GM18499 (cell line): ENCODE measurements around the gene ILF3.

ENCODE experiments used
- ATAC-seq: cut with Tn5 transposase; IDR thresholded peaks from one replicate; pipeline ENCODE4 v1.9.1; 2021; ENCODE audit warnings: moderate number of reproducible peaks; ENCODE audit not compliant: insufficient read depth, unreplicated experiment

The ILF3 gene

DNA sequence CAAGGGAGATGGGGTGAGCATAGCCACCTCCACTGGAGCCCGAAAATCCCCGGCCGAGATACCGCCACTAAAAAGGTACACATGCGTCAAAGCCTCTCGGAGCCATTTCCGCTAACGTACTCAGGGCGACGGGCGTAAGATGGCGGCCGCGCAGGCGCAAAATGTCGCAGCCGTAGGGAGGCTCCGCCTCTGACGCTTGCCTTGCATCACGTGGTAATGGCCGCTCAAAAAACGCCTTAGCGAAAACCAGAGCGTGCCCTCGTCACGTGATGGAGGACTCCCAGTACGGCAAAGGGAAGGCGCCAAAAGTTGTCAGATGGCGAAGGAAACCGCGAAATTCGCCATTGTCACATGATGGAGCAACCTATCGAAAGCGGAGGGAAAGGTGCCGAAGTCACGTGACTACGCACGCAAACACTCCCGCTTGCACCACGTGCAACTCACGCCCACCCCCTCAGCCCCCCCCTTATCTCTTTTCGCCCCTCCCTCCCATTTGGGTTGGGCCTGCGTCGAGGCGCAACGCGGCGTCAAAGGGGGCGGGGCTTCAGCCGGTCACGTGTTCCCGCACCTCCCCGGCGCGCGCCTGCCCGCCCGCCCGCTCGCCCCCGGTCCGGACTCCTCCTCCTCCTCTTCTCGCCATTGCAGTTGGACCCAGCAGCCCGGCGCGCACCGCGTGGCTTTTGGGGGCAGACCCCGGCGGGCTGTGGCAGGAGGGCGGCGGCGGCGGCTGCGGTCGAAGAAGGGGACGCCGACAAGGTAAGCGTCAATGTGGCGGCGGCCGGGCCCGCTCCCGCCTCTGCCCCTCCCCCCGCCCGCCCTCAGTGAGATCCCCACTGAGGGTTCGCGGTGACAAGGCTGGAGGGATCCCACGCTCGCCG, at the start of gene ILF3:
Gene ILF3 (plus strand): TSS at position 615 of the 878 bp plus-strand sequence. CDS start 16,260 bp downstream, outside the sequence.
- peak; percentile 80 for ATAC-seq

DNA sequence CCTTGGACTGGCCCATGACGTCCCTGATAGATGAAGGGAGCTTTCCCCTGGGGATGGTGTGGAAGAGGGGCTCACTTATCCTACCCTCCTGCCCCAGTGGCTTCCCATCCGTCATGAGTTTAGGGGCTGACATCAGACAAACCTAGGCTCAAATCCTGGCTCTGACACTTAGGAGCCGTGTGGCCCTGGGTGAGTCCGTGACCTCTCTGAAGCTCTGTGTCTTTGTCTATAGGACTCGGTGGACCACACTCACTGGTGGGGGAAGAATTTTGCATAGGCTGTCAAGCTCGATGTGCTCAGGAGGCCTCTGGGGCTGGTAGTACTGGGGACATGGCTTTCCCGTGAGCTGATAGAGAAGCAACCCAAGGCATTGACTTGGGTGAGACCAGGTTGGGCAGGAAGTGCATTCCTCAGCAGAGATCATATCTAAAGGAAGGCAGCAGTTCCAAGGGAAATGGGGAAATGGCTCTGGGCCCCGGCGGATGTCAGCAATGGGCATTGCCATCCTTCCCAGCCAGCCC, 49.6 kb upstream of the ILF3 start:
- ATAC-seq = no peak

DNA sequence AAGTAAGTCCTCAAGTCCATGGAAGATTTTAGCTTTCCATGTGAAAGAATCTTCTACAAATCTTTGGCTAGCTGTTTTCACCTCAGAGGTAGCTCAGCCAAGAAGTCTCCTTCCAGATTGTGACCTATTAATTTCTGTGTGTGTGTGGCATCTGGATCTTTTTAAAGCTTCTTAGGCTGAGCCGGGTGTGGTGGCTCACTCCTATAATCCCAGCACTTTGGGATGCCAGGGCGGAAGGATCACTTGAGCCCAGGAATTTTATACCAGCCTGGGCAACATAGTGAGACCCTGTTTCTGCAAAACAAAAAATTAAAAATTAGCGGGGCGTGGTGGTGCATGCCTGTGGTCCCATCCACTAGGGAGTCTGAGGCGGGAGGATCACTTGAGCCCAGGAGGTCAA, 42.2 kb upstream of the ILF3 start:
- no peak for ATAC-seq

DNA sequence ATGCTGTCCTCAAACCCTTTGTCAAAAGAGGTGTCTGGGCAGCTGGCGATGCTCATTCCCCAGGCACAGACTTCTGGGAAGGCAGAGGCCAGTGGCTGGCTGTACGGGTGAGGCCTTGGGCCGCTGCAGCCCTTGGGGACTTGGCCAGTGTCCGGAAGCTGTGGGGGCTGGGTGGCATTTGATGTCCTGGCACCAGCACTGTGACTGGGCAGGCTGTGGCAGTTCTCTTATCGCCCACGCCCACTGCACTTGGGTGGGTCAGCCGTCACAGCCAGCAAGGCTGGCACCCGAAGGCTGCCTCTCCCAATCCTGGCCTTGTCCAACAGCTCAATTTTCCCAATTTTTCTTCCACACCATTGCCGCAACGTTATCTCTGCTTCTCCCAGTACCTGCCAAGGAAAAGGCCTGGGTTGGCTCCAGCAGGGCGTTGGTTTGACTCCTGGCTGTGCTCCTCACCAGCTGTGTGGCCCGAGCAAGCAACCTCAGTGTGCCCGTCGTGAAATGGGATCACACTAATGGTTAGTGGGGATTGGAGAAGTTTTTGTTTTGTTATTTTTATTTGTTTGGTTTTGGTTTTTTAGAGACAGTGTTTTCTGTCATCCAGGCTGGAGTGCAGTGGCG, 41.5 kb upstream of the ILF3 start:
- ATAC-seq = no peak

DNA sequence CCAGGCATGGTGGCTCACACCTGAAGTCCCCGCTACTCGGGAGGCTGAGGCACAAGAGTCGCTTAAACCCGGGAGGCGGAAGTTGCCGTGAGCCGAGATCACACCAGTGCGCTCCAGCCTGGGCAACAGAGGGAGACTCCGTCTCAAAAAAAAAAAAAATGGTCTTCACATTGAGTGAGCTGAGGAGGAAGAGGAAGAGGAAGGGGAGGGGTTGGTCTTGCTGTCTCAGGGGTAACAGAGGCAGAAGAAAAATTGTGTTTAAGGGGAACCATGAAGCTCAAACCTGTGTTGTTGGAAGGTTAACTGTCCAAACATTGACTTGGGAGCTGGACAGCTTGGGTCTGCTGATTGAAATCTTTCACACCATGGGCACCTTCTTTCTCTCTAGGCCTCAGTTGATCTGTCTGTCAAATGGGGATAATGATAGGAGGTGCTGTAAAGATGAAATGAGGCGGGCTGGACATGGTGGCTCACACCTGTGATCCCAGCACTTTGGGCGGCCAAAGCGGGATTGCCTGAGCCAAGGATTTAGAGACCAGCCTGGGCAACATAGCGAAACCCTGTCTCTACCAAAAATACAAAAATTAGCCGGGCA, 38.6 kb upstream of the ILF3 start:
- ATAC-seq = no peak

DNA sequence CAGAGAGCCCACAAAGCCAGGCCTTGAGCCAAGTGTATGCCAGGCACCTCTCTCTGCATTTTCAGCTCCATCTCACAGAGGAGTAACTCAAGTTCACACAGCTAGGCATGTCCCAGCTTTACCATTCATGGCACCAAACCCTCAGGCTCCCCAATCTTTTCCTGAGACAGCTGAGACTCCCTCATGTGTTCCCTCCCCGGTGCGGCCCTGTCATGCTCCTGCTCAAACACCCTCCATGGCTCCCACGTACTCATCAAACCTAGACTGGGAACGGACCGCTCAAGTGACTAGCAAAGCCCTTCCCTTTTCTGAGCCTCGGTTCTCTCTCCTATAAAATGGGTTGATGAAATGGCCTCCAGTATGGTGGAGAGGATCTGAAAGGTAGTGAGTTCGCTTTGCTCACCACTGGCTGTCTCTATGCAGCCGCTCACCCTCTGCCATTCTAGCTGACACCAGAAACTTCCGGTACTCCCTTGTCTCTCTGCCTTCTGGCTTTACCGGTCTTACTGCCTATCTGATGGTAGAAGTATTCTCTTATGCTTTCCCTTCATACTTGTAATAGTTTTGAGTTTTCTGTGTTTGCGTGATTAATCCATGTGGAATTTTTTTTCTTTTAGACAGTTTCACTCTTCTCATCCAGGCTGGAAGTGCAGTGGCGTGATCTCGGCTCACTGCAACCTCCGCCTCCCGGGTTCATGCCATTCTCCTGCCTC, 36.6 kb upstream of the ILF3 start:
- no peak for ATAC-seq

DNA sequence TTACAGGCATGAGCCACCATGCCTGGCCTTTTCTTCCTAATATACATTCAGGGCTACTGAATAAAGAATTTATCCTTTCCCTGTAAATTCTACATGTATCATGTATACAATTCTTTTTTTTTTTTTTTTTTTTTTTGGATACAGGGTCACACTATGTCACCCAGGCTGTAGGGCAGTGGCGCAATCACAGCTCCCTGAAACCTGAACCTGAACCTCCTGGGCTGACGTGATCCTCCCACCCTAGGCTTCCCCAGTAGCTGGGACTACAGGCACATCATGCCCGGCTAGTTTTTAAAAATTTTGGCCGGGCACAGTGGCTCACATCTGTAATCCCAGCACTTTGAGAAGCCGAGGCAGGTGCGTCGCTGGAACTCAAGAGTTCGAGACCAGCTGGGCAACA, 35.3 kb upstream of the ILF3 start:
- ATAC-seq = no peak

DNA sequence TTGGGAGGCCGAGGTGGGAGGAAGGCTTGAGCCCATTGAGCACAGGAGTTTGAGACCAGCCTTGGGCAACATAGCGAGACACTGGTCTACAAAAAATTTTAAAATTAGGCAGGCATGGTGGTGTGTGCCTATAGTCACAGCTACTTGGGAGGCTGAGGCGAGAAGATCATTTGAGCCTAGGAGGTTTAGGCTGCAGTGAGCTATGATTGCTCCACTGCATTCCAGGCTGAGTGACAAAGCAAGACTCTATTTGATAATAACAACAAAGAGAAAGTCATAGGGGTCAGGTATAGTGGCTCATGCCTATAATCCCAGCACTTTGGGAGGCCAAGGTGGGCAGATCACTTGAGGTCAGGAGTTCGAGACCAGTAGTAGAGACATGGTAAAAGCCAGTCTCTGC, 33.4 kb upstream of the ILF3 start:
- no peak for ATAC-seq

DNA sequence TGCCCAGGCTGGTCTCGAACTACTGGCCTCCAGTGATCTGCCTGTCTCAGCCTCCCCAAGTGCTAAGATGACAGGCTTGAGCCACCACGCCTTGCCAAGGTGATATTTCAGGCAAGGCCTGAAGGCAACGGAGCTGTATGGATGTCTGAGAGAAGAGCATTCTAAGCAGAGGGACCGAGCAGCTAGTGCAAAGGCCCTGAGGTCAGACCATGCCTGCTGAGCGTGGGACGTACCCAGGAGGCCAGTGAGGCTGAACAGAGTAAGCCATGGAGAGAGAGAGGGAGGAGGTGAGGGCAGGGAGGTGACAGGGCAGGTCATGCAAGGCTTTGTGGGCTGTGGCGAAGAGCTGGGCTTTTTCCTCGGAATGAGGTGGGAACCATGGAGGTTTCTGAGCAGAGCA, 32.2 kb upstream of the ILF3 start:
- ATAC-seq = no peak

DNA sequence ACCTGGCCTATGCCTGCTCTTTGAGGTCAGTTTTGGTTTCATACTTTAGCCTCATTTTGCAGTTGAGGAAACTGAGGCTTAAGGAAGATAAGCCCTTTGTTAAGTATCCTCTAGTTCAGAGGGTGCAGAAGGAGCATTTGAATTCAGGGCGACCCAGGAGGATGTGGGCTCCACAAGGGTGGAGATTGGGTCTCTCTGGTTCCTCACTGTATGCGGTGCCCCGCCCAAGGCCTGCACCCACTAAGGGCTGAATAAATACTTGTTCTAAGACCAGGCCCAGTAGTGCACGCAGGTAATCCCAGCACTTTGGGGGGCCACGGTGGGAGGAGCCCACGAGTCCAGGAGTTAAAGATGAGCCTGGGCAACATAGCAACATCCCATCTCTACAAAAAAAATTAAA, 29.6 kb upstream of the ILF3 start:
- no peak for ATAC-seq

DNA sequence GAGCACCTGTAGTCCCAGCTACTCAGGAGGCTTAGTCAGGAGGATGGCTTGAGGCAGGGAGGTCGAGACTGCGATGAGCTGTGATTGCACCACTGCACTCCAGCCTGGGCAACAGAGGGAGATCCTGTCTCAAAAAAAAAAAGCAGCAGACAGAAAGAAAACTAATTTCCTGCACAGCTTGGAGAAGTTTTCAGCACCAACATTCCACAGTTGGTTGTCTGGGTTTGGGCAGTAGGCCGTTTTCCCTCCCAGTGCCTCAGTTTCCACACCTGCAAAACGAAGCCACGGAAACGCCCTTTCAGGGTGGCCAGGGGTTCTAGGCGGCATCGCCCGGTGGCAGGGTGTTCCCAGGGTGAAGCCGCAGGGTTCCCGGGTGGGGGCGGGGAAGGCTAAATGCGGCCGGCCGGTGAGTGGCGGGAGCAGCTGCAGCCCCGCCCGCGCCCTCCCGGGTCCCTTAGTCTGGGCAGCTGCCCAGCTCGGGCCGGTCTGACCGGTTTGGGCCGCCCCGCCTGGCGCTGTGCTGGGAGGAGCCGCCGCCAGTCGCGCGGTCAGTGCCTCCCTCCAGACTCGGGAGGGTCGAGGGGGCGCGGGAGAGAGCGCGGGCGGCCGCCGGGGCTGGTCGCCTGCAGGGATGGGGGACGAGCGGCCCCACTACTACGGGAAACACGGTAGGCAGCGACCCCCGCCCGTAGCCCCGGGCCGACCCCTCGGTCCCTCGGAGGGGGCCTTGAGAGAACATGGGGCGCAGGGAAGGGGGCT, 29.0 kb upstream of the ILF3 start, which contains the start of gene SLC44A2:
Gene SLC44A2 (plus strand): TSS at position 551 of the 759 bp plus-strand sequence. CDS start 81 bp downstream, at position 632.
- ATAC-seq = no peak

DNA sequence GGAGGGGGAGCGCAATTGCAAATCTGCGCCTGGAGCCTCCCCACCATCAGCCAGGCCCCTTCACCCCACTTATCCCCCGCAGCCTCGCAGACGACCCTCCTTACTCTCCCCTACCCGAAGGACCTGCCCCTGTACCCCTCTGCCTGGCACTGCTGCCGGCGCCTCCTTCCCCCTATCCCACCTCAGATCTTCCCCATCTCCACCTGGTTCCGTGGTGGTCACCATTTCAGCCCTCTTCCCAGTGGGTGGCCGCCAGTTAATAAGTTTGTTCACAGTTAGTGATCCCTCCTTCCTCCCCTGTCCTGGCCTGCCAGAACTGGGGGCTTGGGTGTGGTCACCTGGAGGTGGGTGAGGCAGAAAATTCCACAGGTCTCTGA, 28.4 kb upstream of the ILF3 start:
- ATAC-seq = no peak

DNA sequence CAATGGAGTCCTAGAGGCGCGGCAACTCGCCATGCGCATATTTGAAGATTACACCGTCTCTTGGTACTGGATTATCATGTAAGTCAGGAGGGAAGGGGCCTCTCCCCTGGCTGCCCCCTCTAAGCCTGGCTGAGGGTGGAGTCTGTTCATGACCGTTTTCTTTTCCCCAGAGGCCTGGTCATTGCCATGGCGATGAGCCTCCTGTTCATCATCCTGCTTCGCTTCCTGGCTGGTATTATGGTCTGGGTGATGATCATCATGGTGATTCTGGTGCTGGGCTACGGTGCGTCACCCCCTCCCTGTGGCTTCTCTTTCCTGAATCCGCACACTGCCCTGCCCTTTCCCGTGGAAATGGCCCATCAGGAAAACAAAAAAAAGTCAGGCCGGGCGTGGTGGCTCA, 22.3 kb upstream of the ILF3 start:
- no peak for ATAC-seq

DNA sequence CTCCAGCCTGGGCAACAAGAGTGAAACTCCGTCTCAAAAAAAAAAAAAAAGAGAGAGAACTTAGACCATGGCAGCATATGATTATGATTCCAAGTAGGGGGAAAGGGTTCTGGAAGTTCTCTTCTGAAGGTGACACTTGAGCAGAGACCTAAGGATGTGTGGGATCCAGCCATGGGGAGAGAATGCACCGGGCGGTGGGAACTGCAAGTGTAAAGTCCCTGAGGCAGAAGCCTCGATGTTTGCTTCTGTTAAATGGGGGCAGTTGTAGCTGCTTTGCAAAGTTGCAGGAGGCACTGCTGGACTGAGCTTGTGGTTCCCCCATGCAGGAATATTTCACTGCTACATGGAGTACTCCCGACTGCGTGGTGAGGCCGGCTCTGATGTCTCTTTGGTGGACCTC, 19.7 kb upstream of the ILF3 start:
- no peak for ATAC-seq

DNA sequence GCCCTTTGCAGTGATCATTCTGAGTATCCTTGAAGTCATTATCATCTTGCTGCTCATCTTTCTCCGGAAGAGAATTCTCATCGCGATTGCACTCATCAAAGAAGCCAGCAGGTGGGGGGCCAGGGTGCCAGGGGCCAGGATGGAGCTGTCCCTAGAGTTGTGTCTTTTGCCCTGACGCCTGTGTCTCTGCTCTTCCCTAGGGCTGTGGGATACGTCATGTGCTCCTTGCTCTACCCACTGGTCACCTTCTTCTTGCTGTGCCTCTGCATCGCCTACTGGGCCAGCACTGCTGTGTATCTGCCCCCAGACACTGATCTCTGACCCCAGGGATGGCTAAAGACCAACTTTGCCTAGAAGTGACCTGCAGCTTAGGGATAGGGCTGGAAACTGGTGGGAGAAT, 19.2 kb upstream of the ILF3 start:
- ATAC-seq = no peak

DNA sequence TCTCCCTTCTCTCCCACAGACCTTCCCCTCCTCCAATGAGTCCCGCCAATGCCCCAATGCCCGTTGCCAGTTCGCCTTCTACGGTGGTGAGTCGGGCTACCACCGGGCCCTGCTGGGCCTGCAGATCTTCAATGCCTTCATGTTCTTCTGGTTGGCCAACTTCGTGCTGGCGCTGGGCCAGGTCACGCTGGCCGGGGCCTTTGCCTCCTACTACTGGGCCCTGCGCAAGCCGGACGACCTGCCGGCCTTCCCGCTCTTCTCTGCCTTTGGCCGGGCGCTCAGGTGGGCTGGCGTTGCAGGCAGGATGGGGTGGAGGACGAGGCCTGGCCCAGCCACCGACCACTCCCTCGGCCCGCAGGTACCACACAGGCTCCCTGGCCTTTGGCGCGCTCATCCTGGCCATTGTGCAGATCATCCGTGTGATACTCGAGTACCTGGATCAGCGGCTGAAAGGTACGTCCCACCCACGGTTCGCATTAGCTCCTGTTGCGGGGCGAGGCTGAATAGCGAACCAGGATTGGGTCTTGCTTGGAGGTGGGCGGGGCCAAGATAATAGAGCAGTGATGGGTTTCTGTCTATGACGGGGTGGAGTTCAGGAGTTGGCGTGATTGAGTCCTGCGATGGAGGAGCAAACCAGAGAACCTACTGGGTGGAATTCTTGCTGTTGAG, 17.7 kb upstream of the ILF3 start:
- ATAC-seq = no peak

DNA sequence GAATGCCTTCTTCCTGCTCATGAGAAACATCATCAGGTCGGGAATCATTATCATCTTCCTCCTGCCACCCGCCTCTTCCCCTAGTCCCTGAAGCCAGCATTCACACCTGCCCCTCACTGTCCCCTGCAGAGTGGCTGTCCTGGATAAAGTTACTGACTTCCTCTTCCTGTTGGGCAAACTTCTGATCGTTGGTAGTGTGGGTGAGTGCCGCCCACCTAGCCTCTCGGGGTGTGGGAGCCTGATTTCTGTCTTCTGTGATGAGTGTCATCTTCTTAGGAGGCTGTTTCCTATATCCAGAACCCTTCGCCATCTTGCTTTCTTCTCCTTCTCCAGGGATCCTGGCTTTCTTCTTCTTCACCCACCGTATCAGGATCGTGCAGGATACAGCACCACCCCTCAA, 16.3 kb upstream of the ILF3 start:
- ATAC-seq = no peak

DNA sequence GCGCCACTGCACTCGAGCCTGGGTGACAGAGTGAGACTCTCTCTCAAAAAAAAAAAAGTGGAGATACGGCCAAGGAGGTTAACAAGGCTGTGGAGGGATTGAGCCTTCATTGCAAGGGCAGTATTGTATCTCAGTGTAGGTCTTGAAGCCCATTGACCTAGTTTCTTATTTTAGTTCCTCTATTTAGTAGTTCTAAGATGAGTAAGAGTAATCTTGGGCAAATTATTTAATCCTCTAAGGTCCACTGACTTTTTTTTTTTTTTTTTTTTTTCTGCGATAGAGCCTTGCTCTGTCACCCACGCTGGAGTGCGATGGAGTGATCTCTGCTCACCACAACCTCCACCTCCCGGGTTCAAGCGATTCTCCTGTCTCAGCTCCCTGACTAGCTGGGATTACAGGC, 14.3 kb upstream of the ILF3 start:
- ATAC-seq = no peak

DNA sequence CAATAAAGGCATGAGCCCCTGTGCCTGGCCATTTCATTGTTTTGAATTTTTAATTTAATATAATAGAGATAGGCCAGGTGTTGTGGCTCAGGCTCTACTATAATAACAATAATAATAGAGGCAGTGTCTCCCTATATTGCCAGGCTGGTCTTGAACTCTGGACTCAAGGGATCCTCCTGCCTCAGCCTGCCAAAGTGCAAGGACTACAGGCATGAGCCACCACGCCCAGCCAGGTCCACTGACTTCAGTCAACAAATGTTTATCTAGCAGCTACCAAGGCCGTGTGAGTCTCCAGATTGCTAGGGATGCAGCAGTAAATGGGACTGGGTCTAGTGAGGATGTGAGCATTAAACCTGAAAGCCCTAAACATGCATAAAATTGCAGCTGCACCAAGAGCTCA, 13.8 kb upstream of the ILF3 start:
- no peak for ATAC-seq
